WTC11 (cell line): ENCODE results near the gene AKR7A2.

Experiments
- ATF2 ChIP-seq: sonication (generic); formaldehyde crosslinking; IDR thresholded peaks from 2 replicates; pipeline ENCODE4 v1.8.1; 2022; ENCODE audit warnings: low read depth, missing genetic modification reagents, borderline replicate concordance
- CREB1 ChIP-seq: sonication (generic); formaldehyde crosslinking; IDR thresholded peaks from 2 replicates; pipeline ENCODE4 v1.8.0; 2023; ENCODE audit warnings: mild to moderate bottlenecking, missing genetic modification reagents
- CTCF ChIP-seq: fragments of 200-600 bp; IDR thresholded peaks from 2 replicates; pipeline ENCODE4 v1.8.0; 2022; ENCODE audit warnings: antibody characterized with exemption
- ETV6 ChIP-seq: sonication (generic); formaldehyde crosslinking; IDR thresholded peaks from 2 replicates; pipeline ENCODE4 v1.8.1; 2022; ENCODE audit warnings: mild to moderate bottlenecking, missing genetic modification reagents
- HMGXB4 ChIP-seq: sonication (generic); formaldehyde crosslinking; IDR thresholded peaks from 2 replicates; pipeline ENCODE4 v1.8.1; 2023; ENCODE audit warnings: mild to moderate bottlenecking, moderate library complexity, missing genetic modification reagents
- NFE2L1 ChIP-seq: sonication (generic); formaldehyde crosslinking; IDR thresholded peaks from 2 replicates; pipeline ENCODE4 v1.8.1; 2023; ENCODE audit warnings: missing genetic modification reagents
- NR1H2 ChIP-seq: sonication (generic); formaldehyde crosslinking; IDR thresholded peaks from 2 replicates; pipeline ENCODE4 v1.9.0; 2021; ENCODE audit warnings: mild to moderate bottlenecking, moderate library complexity, missing genetic modification reagents
- STAT6 ChIP-seq: sonication (generic); formaldehyde crosslinking; conservative IDR thresholded peaks from 2 replicates; pipeline ENCODE4 v1.8.1; 2023; ENCODE audit warnings: mild to moderate bottlenecking, low read depth, missing genetic modification reagents, moderate library complexity
- TP53 ChIP-seq: sonication (generic); formaldehyde crosslinking; IDR thresholded peaks from 2 replicates; pipeline ENCODE4 v1.8.1; 2023; ENCODE audit warnings: mild to moderate bottlenecking, missing genetic modification reagents
- USF1 ChIP-seq: sonication (generic); formaldehyde crosslinking; IDR thresholded peaks from 2 replicates; pipeline ENCODE4 v1.8.0; 2022; ENCODE audit warnings: mild to moderate bottlenecking, missing genetic modification reagents
- TF ChIP-seq, protein P1 (sequence below): sonication (generic); formaldehyde crosslinking; IDR thresholded peaks from 2 replicates; pipeline ENCODE4 v1.8.0; 2023; ENCODE audit warnings: missing genetic modification reagents
- TF ChIP-seq, protein P2 (sequence below): sonication (generic); formaldehyde crosslinking; IDR thresholded peaks from 2 replicates; pipeline ENCODE4 v1.8.1; 2023; ENCODE audit warnings: mild to moderate bottlenecking, missing genetic modification reagents, moderate library complexity

DNA sequence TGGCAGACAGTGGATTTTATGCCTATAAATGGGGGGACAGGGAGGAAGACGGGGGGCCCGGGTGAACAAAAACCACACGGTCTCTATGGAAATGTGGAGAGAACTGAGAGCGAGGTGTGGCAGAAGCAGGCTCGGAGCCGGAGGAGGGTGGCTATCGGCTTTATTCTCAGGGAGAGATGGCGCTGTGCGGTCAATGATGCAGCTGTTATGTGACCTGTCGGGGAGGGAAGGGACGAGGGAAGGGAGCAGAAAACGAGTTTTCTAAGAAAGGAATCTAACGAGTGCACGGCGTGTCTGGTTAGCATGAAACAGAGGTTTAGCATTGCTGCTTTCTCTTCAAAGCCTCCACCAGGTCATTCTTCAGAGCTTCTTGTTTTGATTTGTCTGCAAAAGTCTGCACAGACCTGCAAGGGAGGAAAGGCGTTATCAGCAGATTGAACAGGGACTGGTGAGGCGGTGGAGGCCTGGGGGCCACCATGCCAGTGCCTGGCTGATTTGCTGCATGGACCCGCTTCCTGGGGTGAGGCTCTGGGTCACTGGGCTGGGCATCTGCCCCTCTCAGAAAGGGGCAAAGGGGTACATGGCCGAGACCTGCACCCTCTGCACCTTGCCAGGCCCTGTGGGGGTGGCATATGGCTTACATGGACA is 27.4 kb upstream of the AKR7A2 start:
- no peak for TF ChIP-seq CREB1 (CRISPR knock-in tag)
- no peak for TF ChIP-seq CTCF
- TF ChIP-seq STAT6 (CRISPR knock-in tag): no peak
- TF ChIP-seq, protein P1, sequence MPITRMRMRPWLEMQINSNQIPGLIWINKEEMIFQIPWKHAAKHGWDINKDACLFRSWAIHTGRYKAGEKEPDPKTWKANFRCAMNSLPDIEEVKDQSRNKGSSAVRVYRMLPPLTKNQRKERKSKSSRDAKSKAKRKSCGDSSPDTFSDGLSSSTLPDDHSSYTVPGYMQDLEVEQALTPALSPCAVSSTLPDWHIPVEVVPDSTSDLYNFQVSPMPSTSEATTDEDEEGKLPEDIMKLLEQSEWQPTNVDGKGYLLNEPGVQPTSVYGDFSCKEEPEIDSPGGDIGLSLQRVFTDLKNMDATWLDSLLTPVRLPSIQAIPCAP: no peak
- no peak for TF ChIP-seq HMGXB4 (CRISPR knock-in tag)
- TF ChIP-seq TP53 (CRISPR knock-in tag): no peak
- TF ChIP-seq ATF2 (CRISPR knock-in tag): no peak
- TF ChIP-seq NR1H2 (CRISPR knock-in tag): no peak
- no peak for TF ChIP-seq ETV6
- no peak for TF ChIP-seq NFE2L1
- no peak for TF ChIP-seq USF1
- TF ChIP-seq, protein P2, sequence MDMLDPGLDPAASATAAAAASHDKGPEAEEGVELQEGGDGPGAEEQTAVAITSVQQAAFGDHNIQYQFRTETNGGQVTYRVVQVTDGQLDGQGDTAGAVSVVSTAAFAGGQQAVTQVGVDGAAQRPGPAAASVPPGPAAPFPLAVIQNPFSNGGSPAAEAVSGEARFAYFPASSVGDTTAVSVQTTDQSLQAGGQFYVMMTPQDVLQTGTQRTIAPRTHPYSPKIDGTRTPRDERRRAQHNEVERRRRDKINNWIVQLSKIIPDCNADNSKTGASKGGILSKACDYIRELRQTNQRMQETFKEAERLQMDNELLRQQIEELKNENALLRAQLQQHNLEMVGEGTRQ (CRISPR knock-in tag): no peak
